Thoracic aorta (tissue), 2 donors: Measurements from ENCODE around the gene UBXN4. TPM values are rescaled to one million over a fixed set of nuclear protein-coding genes. Genes with fewer than 3 reads are reported as not detected.
"Not testable (repeated sequence)": the region's sequence is repeated elsewhere in the genome, so short reads cannot be mapped to it uniquely, and the experiment has no call there.

Experiments used
- ATAC-seq: fragments of 150-250 bp; one replicate; pipeline ENCODE4 v1.8.0; 2017; ENCODE audit warnings: low read depth; ENCODE audit not compliant: insufficient number of reproducible peaks, low FRiP score
- DNase-seq: peaks from one replicate; pipeline ENCODE4 v3.0.0-alpha.2; 2020; ENCODE audit warnings: low spot score
- H3K27ac ChIP-seq, 2 donors: fragments of 200-600 bp; sonication (generic); 1 replicate in 1 of 2; 2 replicates in 1 of 2; pipeline ENCODE4 v1.5.1; 2016; ENCODE audit warnings: mild to moderate bottlenecking in 2 of 2, moderate library complexity in 2 of 2
- H3K27me3 ChIP-seq: fragments of 200-600 bp; sonication (generic); replicated peaks from 2 replicates; pipeline ENCODE4 v1.6.0; 2016; ENCODE audit warnings: mild to moderate bottlenecking; ENCODE audit not compliant: insufficient read depth
- H3K36me3 ChIP-seq: fragments of 200-600 bp; sonication (generic); one replicate; pipeline ENCODE4 v1.5.1; 2016
- H3K4me1 ChIP-seq, 2 donors: fragments of 200-600 bp; sonication (generic); 1 replicate in 1 of 2; 2 replicates in 1 of 2; pipeline versions ENCODE4 v1.5.1 to v1.6.0; 2016; ENCODE audit warnings: low read depth in 2 of 2, mild to moderate bottlenecking in 1 of 2; ENCODE audit not compliant: control insufficient read depth in 1 of 2
- H3K4me3 ChIP-seq: fragments of 200-600 bp; sonication (generic); 2 replicates; pipeline ENCODE4 v1.5.1; 2016; ENCODE audit warnings: mild to moderate bottlenecking
- H3K9me3 ChIP-seq: fragments of 200-600 bp; sonication (generic); 2 replicates; pipeline ENCODE4 v1.5.1; 2016
- CTCF ChIP-seq: fragments of 200-600 bp; sonication (generic); IDR thresholded peaks from one replicate; pipeline ENCODE4 v1.5.1; 2019; ENCODE audit warnings: antibody characterized with exemption
- total RNA-seq, 2 donors: library from RNA; depleted of rRNA; stranded (reverse); fragments of >200 nt; gene quantifications; one replicate each; pipeline versions ENCODE4 v1.1.0 to v1.2.3, GENCODE V29; 2016

The UBXN4 gene
- total RNA-seq, 2 donors from 2014 or later: 44.8 to 126 TPM

DNA sequence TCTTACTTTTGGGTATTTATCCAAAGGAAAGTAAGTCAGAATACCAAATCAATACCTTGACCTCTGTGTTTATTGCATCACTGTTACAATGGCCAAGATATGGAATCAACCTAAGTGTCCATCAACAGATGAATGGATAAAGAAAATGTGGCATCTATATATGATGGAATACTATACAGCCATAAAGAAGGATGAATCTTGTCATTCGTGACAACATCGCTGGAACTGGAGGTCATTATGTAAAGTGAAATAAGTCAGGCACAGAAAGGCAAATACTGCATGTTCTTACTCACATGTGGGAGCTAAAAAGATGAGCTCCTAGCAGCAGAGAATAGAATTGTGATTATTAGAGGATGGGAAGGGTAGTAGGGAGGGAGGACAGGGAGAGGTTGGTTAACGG lies 60.7 kb downstream of the UBXN4 start:
- DNase-seq: no peak
- Histone ChIP-seq H3K9me3 (no peaks in the 10 kb centered on the region), H3K36me3 (no peaks in the 10 kb centered on the region), H3K27ac (no peak overlapping the region), H3K4me3 (no peak overlapping the region), H3K27me3 (no peaks in the 10 kb centered on the region), H3K4me1 (no peaks in the 10 kb centered on the region)
- TF ChIP-seq CTCF: no peak
- ATAC-seq: no peak

- H3K36me3 ChIP-seq: no peaks in the 10 kb centered on the region
- DNase-seq: no peak
- no peak for ATAC-seq
These were observed 61.6 kb downstream of the UBXN4 start for GRCh38 chr2:135803278-135803677.

GRCh38 chr2:135807874-135808273 lies 66.2 kb downstream of the UBXN4 start:
- H3K4me1 ChIP-seq, H3K4me3 ChIP-seq, H3K27me3 ChIP-seq, H3K27ac ChIP-seq, H3K36me3 ChIP-seq, H3K9me3 ChIP-seq, DNase-seq, ATAC-seq: not testable (repeated sequence)

More at GRCh38 chr2:135803278-135803677, 61.6 kb downstream of the UBXN4 start:
- Histone ChIP-seq H3K4me1 (no peaks in the 10 kb centered on the region), H3K4me3 (no peak overlapping the region), H3K9me3 (no peaks in the 10 kb centered on the region), H3K27me3 (no peaks in the 10 kb centered on the region), H3K27ac (no peak overlapping the region)
- TF ChIP-seq CTCF: no peak

DNA sequence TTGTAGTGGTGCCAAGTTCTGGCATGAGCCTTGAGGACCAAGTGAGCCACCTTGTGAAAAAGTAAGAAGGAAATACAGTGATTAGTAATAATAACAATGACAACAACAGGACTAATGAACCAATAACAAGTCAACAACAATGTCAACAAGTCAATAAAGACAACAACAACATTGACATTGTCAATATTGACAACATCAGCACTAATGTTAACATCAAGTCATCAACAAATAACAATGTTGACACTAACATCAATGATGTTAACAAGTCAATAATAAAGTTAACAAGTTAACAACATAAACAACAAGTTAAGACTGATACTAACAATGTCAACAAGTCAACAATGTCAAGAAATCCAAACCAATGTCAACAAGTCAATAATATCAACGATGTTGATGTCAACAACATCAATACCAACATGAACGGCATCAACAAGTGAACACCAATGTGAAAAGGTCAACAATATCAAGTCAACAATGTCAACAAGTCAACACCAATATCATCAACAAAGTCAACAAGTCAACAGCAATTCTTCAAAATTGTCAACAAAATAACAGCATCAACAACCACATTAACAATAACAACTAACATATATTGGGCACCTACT lies 71.4 kb downstream of the UBXN4 start:
- ATAC-seq: no peak
- H3K27ac ChIP-seq: no peak overlapping the region
- no peaks in the 10 kb centered on the region for H3K27me3 ChIP-seq
- no peak overlapping the region for H3K4me3 ChIP-seq
- TF ChIP-seq CTCF: no peak
- no peaks in the 10 kb centered on the region for H3K9me3 ChIP-seq
- no peaks in the 10 kb centered on the region for H3K4me1 ChIP-seq
- no peak for DNase-seq
- no peaks in the 10 kb centered on the region for H3K36me3 ChIP-seq

DNA sequence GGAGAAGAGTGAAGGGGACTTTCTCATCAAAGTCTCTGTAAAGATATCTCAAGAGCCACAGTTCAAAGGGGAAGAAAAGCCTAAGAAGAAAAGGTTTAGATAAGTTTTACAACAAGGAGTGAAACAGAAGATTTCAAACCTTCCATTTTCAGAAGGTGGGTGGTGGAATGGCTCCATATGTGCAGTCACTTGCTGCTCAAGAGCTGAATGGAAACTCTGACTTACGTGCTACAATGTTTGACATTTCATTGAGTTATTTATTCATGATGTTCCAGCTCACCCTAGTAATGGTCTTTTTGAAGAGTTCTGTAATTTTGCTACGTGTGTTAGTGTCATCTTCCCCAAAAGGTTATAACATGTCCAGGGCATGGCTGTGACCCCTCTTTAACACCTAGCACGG lies 73.6 kb downstream of the UBXN4 start:
- H3K27ac ChIP-seq: no peak overlapping the region
- TF ChIP-seq CTCF: no peak
- no peak for ATAC-seq

DNA sequence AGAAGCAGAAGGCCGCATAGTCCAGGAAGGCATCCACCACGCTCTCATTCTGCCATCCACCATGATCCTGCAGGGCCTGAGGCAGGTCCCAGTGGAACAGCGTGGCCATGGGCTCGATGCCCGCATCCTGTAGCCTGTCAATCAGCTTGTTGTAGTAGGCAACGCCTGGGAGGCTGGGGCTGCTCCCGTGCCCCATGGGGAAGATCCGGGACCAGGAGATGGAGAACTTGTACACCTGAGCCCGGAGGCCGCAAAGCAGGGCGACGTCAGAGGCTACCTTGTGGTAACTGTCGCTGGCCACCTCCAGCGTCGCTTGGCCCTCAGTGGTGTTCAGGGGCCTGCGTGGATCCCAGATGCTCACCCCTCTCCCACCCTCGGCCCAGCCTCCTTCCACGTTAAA lies 75.8 kb downstream of the UBXN4 start:
- H3K4me3 ChIP-seq: no peak overlapping the region
- no peak for TF ChIP-seq CTCF
- no peaks in the 10 kb centered on the region for H3K4me1 ChIP-seq
- no peaks in the 10 kb centered on the region for H3K27me3 ChIP-seq
- H3K9me3 ChIP-seq: no peaks in the 10 kb centered on the region
- DNase-seq: no peak
- H3K27ac ChIP-seq: no peak overlapping the region
- no peak for ATAC-seq
- H3K36me3 ChIP-seq: no peaks in the 10 kb centered on the region

More for the DNA sequence above, 73.6 kb downstream of the UBXN4 start:
- Histone ChIP-seq H3K9me3 (no peaks in the 10 kb centered on the region), H3K27me3 (no peaks in the 10 kb centered on the region), H3K36me3 (no peaks in the 10 kb centered on the region), H3K4me3 (no peak overlapping the region), H3K4me1 (no peaks in the 10 kb centered on the region)
- DNase-seq: no peak
